K562 (cell line): ENCODE data around the gene CRPPA. TPM values are rescaled to one million over a fixed set of nuclear protein-coding genes. Genes with fewer than 3 reads are reported as not detected.

Experiments used
- ADNP ChIP-seq: fragments of 200-800 bp; sonication (Bioruptor generic); IDR thresholded peaks from 2 replicates; pipeline ENCODE4 v1.6.1; 2016; ENCODE audit warnings: missing genetic modification characterization, missing compliant biosample characterization
- ARHGAP35 ChIP-seq: fragments of 450-650 bp; IDR thresholded peaks from 2 replicates; pipeline ENCODE4 v1.6.1; 2018; ENCODE audit not compliant: partially characterized antibody
- ARID1B ChIP-seq: fragments of 450-650 bp; IDR thresholded peaks from 2 replicates; pipeline ENCODE4 v1.6.1; 2016; ENCODE audit warnings: antibody characterized with exemption, mild to moderate bottlenecking, inconsistent platforms
- HDAC6 ChIP-seq: IDR thresholded peaks from 2 replicates; pipeline ENCODE4 v1.6.1; 2012; ENCODE audit warnings: low read depth, mild to moderate bottlenecking, control low read depth, inconsistent platforms, low read length, moderate library complexity
- HMG20B ChIP-seq: fragments of 250-450 bp; sonication (Bioruptor Pico); IDR thresholded peaks from 2 replicates; pipeline ENCODE4 v1.5.0; 2021; ENCODE audit warnings: mild to moderate bottlenecking
- JUNB ChIP-seq: fragments of 450-650 bp; formaldehyde crosslinking; conservative IDR thresholded peaks from 2 replicates; pipeline ENCODE4 v1.4.0; 2020; ENCODE audit warnings: mild to moderate bottlenecking
- NCOA4 ChIP-seq: fragments of 450-650 bp; IDR thresholded peaks from 2 replicates; pipeline ENCODE4 v1.6.1; 2018; ENCODE audit warnings: mild to moderate bottlenecking; ENCODE audit not compliant: partially characterized antibody
- PML ChIP-seq: IDR thresholded peaks from 2 replicates; pipeline ENCODE4 v1.6.1; 2012; ENCODE audit warnings: low read length, inconsistent platforms
- SMARCC2 ChIP-seq: fragments of 450-650 bp; IDR thresholded peaks from 2 replicates; pipeline ENCODE4 v1.6.1; 2017; ENCODE audit warnings: antibody characterized with exemption, moderate library complexity, mild to moderate bottlenecking, low read depth
- STAG1 ChIP-seq: sonication (generic); formaldehyde crosslinking; IDR thresholded peaks from 2 replicates; pipeline ENCODE4 v1.5.0; 2020; ENCODE audit warnings: missing genetic modification reagents, borderline replicate concordance
- THRB ChIP-seq: fragments of 450-650 bp; formaldehyde crosslinking; conservative IDR thresholded peaks from 2 replicates; pipeline ENCODE4 v1.4.0; 2022; ENCODE audit warnings: mild to moderate bottlenecking, missing genetic modification characterization
- ZNF121 ChIP-seq: sonication (generic); formaldehyde crosslinking; conservative IDR thresholded peaks from 2 replicates; pipeline ENCODE4 v1.8.0; 2022; ENCODE audit warnings: missing genetic modification reagents
- ZNF41 ChIP-seq: fragments of 250-450 bp; sonication (Bioruptor Pico); conservative IDR thresholded peaks from 2 replicates; pipeline ENCODE4 v1.4.0; 2020; ENCODE audit warnings: mild to moderate bottlenecking
- ZNF766 ChIP-seq: fragments of 200-800 bp; sonication (Bioruptor generic); conservative IDR thresholded peaks from 2 replicates; pipeline ENCODE4 v1.6.1; 2016; ENCODE audit warnings: missing genetic modification characterization, missing compliant biosample characterization
- polyA plus RNA-seq, 8 experiments: library from polyadenylated mRNA; depleted of rRNA in 4 of 8; stranded (reverse) in 5 of 8; unstranded in 3 of 8; fragments of >200 nt; fragmentation: Nextera tagmentation in 2 of 8; fragmentation: Illumina TruSeq in 1 of 8; extraction: Ambion mirVana in 2 of 8; extraction: Trizol in 1 of 8; gene quantifications; 2 replicates each; pipeline versions ENCODE4 v1.2.1 to v1.2.3, GENCODE V29; 2011 to 2014; ENCODE audit warnings: inconsistent platforms in 1 of 8, missing spikeins in 1 of 8
- total RNA-seq, 7 experiments: library from RNA; depleted of rRNA in 6 of 7; stranded (reverse); fragments of >200 nt in 6 of 7; fragmentation: Illumina TruSeq in 2 of 7; extraction: Trizol in 2 of 7; gene quantifications; 2 replicates each; pipeline versions ENCODE4 v1.2.1 to v1.2.3, GENCODE V29; 2011 to 2021; ENCODE audit warnings: low replicate concordance in 1 of 7
- TF ChIP-seq, protein P1 (sequence below): fragments of 450-650 bp; formaldehyde crosslinking; IDR thresholded peaks from 2 replicates; pipeline ENCODE4 v1.4.0; 2022; ENCODE audit warnings: mild to moderate bottlenecking, moderate library complexity
- TF ChIP-seq, protein P2 (sequence below): fragments of 450-650 bp; IDR thresholded peaks from 2 replicates; pipeline ENCODE4 v1.6.1; 2018; ENCODE audit not compliant: partially characterized antibody
- TF ChIP-seq, protein P3 (sequence below): fragments of 450-650 bp; formaldehyde crosslinking; IDR thresholded peaks from 2 replicates; pipeline ENCODE4 v1.4.0; 2020; ENCODE audit warnings: mild to moderate bottlenecking, moderate library complexity
- TF ChIP-seq, protein P4 (sequence below): fragments of 250-450 bp; sonication (Bioruptor Pico); IDR thresholded peaks from 2 replicates; pipeline ENCODE4 v1.5.0; 2020; ENCODE audit warnings: mild to moderate bottlenecking, borderline replicate concordance

Gene CRPPA
- total and polyA plus RNA-seq, 9 of the 15 experiments (the other 6 are each of a cell fraction or from before 2014, with no cell fraction given) = 3.9 to 14.4 (median 7.8) TPM

DNA sequence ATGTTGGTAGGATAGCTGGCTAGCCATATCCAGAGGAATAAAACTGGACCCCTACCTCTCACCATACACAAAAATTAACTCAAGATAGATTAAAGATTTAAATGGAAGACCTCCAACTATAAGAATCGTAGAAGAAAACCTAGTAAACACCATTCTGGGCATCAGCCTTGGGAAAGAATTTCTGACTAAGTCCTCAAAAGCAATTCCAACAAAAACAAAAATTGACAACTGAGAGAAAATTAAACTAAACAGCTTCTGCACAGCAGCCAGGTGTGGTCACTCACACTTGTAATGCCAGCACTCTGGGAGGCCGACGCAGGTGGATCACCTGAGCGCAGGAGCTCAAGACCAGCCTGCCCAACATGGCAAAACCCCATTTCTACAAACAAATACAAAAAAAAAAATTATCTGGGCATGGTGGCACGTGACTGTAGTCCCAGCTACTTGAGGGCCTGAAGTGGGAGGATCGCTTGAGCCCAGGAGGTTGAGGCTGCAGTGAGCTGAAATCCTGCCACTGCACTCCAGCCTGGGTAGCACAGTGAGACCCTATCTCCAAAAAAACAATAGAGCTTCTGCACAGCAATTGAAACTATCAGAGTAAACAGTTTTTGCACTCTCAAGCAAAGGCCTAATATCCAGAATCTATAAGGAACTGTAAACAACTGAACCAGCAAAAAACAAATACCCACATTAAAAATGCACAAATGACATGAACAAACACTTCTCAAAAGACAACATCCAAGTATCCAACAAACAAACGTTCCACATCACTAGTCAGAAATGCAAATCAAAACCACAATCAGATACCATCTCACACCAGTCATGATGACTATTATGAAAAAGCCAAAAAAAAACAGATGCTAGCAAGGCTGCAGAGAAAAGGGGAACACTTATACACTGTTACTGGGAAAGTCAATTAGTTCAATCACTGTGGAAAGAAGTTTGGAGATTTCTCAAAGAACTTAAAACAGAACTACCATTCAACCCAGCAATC, 4.8 kb downstream of the CRPPA start (continued):
- TF ChIP-seq, protein P1, sequence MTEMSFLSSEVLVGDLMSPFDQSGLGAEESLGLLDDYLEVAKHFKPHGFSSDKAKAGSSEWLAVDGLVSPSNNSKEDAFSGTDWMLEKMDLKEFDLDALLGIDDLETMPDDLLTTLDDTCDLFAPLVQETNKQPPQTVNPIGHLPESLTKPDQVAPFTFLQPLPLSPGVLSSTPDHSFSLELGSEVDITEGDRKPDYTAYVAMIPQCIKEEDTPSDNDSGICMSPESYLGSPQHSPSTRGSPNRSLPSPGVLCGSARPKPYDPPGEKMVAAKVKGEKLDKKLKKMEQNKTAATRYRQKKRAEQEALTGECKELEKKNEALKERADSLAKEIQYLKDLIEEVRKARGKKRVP (CRISPR knock-in tag) = no peak
- TF ChIP-seq ARID1B (peak; percentile 88), PML (peak; percentile 34; the same call in 1 of the 2 replicates), SMARCC2 (peak; percentile 74; the same call in 1 of the 2 replicates), ZNF41 (CRISPR knock-in tag) (no peak), JUNB (CRISPR knock-in tag) (no peak), NCOA4 (no peak), ZNF766 (CRISPR knock-in tag) (no peak), THRB (CRISPR knock-in tag) (no peak), HMG20B (CRISPR knock-in tag) (no peak), ARHGAP35 (no peak), ZNF121 (CRISPR knock-in tag) (no peak), ADNP (tag) (no peak), STAG1 (CRISPR knock-in tag) (no peak), HDAC6 (no peak)
- TF ChIP-seq, protein P2, sequence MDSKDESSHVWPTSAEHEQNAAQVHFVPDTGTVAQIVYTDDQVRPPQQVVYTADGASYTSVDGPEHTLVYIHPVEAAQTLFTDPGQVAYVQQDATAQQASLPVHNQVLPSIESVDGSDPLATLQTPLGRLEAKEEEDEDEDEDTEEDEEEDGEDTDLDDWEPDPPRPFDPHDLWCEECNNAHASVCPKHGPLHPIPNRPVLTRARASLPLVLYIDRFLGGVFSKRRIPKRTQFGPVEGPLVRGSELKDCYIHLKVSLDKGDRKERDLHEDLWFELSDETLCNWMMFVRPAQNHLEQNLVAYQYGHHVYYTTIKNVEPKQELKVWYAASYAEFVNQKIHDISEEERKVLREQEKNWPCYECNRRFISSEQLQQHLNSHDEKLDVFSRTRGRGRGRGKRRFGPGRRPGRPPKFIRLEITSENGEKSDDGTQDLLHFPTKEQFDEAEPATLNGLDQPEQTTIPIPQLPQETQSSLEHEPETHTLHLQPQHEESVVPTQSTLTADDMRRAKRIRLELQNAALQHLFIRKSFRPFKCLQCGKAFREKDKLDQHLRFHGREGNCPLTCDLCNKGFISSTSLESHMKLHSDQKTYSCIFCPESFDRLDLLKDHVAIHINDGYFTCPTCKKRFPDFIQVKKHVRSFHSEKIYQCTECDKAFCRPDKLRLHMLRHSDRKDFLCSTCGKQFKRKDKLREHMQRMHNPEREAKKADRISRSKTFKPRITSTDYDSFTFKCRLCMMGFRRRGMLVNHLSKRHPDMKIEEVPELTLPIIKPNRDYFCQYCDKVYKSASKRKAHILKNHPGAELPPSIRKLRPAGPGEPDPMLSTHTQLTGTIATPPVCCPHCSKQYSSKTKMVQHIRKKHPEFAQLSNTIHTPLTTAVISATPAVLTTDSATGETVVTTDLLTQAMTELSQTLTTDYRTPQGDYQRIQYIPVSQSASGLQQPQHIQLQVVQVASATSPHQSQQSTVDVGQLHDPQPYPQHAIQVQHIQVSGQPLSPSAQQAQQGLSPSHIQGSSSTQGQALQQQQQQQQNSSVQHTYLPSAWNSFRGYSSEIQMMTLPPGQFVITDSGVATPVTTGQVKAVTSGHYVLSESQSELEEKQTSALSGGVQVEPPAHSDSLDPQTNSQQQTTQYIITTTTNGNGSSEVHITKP = no peak
- TF ChIP-seq, protein P3, sequence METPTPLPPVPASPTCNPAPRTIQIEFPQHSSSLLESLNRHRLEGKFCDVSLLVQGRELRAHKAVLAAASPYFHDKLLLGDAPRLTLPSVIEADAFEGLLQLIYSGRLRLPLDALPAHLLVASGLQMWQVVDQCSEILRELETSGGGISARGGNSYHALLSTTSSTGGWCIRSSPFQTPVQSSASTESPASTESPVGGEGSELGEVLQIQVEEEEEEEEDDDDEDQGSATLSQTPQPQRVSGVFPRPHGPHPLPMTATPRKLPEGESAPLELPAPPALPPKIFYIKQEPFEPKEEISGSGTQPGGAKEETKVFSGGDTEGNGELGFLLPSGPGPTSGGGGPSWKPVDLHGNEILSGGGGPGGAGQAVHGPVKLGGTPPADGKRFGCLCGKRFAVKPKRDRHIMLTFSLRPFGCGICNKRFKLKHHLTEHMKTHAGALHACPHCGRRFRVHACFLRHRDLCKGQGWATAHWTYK (CRISPR knock-in tag) = no peak
- TF ChIP-seq, protein P4, sequence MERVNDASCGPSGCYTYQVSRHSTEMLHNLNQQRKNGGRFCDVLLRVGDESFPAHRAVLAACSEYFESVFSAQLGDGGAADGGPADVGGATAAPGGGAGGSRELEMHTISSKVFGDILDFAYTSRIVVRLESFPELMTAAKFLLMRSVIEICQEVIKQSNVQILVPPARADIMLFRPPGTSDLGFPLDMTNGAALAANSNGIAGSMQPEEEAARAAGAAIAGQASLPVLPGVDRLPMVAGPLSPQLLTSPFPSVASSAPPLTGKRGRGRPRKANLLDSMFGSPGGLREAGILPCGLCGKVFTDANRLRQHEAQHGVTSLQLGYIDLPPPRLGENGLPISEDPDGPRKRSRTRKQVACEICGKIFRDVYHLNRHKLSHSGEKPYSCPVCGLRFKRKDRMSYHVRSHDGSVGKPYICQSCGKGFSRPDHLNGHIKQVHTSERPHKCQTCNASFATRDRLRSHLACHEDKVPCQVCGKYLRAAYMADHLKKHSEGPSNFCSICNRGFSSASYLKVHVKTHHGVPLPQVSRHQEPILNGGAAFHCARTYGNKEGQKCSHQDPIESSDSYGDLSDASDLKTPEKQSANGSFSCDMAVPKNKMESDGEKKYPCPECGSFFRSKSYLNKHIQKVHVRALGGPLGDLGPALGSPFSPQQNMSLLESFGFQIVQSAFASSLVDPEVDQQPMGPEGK (CRISPR knock-in tag) = no peak
